Heart left ventricle (tissue), 13 donors: ENCODE data around the gene CHCHD4.

Experiments
- POLR2A ChIP-seq, 2 donors: fragments of 450-650 bp; IDR thresholded peaks; one replicate each; pipeline ENCODE4 v1.6.1; 2017; ENCODE audit warnings: antibody characterized with exemption in 2 of 2, mild to moderate bottlenecking in 2 of 2, moderate library complexity in 2 of 2
- TF ChIP-seq, protein P1 (sequence below), 12 donors: fragments of 200-600 bp; sonication (generic) in 4 of 12; IDR thresholded peaks; one replicate each; pipeline versions ENCODE4 v1.5.0 to v1.8.0; 2018 to 2022; ENCODE audit warnings: antibody characterized with exemption in 12 of 12, mild to moderate bottlenecking in 5 of 12
- donor health status: ischemic (EF 13 %, LVEDD 7.1; RV severe dilation, severe dysfunction).
- donor health status: DM: no; HTN: yes; CAD: no.
- donor health status: DM: no; HTN: no; CAD: no.
- donor health status: ischemic (EF 25% LVEDD 6.9; RV normal size, moderate dysfunction).
- donor health status: ischemic (EF 25% LVEDD 5.7; RV mildly dilated, moderate dysfunction).
- donor health status: ischemic (EF 35%, LVEDD 5.7; RV mildly dilated, moderate dysfunction).
- donor health status: nonischemic (EF 11% LVEDD 7.7; RV severe dilation, severe dysfunction).
- donor health status: DM: yes; HTN: yes; CAD: no.
- donor health status: PGD.
- donor health status: ischemic (EF 29% LVEDD 5.4; RV normal size, mild dysfunction).
- donor health status: nonischemic (EF 23%, LVEDD 6.1; RV moderate dilation, normal function).

GRCh38 chr3:14132689-14133088 lies 8.0 kb upstream of the CHCHD4 start:
- TF ChIP-seq, protein P1, sequence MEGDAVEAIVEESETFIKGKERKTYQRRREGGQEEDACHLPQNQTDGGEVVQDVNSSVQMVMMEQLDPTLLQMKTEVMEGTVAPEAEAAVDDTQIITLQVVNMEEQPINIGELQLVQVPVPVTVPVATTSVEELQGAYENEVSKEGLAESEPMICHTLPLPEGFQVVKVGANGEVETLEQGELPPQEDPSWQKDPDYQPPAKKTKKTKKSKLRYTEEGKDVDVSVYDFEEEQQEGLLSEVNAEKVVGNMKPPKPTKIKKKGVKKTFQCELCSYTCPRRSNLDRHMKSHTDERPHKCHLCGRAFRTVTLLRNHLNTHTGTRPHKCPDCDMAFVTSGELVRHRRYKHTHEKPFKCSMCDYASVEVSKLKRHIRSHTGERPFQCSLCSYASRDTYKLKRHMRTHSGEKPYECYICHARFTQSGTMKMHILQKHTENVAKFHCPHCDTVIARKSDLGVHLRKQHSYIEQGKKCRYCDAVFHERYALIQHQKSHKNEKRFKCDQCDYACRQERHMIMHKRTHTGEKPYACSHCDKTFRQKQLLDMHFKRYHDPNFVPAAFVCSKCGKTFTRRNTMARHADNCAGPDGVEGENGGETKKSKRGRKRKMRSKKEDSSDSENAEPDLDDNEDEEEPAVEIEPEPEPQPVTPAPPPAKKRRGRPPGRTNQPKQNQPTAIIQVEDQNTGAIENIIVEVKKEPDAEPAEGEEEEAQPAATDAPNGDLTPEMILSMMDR (IDR thresholded peaks at IDR 0.05): no peak
- TF ChIP-seq POLR2A (IDR thresholded peaks at IDR 0.05): no peak
